IMR-90 (cell line): ENCODE results near the gene LATS2. TPM values are rescaled to one million over a fixed set of nuclear protein-coding genes. Genes with fewer than 3 reads are reported as not detected.
"Not testable (repeated sequence)": the region's sequence is repeated elsewhere in the genome, so short reads cannot be mapped to it uniquely, and the experiment has no call there.

Experiments
- ATAC-seq: fragments of 200-7000 bp; cut with Tn5 transposase; 2 replicates; pipeline ENCODE4 v1.9.1; 2020; ENCODE audit warnings: low read depth, mild to moderate bottlenecking, moderate library complexity
- BruUV-seq: library from RNA; stranded (reverse); fragments of 400-500 nt; replicated peaks from 2 replicates; lab custom pipeline; 2021; lab: Mats Ljungman, UMichigan
- CTCF ChIA-PET: fragments of 300-600 bp; formaldehyde crosslinking; extraction: SDS; loops from one replicate; lab custom pipeline; 2021; ENCODE audit warnings: antibody characterized with exemption; lab: Yijun Ruan, JAX
- POLR2A ChIA-PET: fragments of 300-600 bp; sonication (Branson Sonifier 250); formaldehyde crosslinking; loops from one replicate; lab custom pipeline; 2022; ENCODE audit warnings: antibody characterized with exemption; ENCODE audit not compliant: unreplicated experiment; lab: Charles Lee
- DNase-seq: peaks from one replicate; pipeline ENCODE4 v3.0.0; 2013
- H2AFZ ChIP-seq: replicated peaks from 2 replicates; pipeline ENCODE3; 2013; ENCODE audit warnings: low read length, mild to moderate bottlenecking; ENCODE audit not compliant: poor library complexity
- H2AK5ac ChIP-seq: 2 replicates; pipeline ENCODE4 v1.6.1; 2013; ENCODE audit warnings: low read depth, low read length, inconsistent platforms
- H2AK9ac ChIP-seq: replicated peaks from 2 replicates; pipeline ENCODE3; 2013; ENCODE audit warnings: mild to moderate bottlenecking, low read depth, low read length, moderate library complexity; ENCODE audit not compliant: poor library complexity
- H2BK120ac ChIP-seq: 2 replicates; pipeline ENCODE4 v1.6.1; 2013; ENCODE audit warnings: low read depth, low read length, inconsistent platforms
- H2BK15ac ChIP-seq: 3 replicates; pipeline ENCODE4 v1.6.1; 2013; ENCODE audit warnings: low read depth, low read length, inconsistent platforms
- H2BK20ac ChIP-seq: 2 replicates; pipeline ENCODE4 v1.6.1; 2013; ENCODE audit warnings: low read depth, mild to moderate bottlenecking, inconsistent platforms, low read length, moderate library complexity
- H2BK5ac ChIP-seq: 2 replicates; pipeline ENCODE4 v1.6.1; 2013; ENCODE audit warnings: mild to moderate bottlenecking, low read depth, low read length, inconsistent platforms; ENCODE audit not compliant: poor library complexity, severe bottlenecking
- H3K14ac ChIP-seq: replicated peaks from 2 replicates; pipeline ENCODE4 v1.6.1; 2013; ENCODE audit warnings: low read depth, low read length, inconsistent platforms
- H3K18ac ChIP-seq: 2 replicates; pipeline ENCODE4 v1.6.1; 2013; ENCODE audit warnings: low read depth, low read length, control low read depth
- H3K23ac ChIP-seq: 2 replicates; pipeline ENCODE4 v1.6.1; 2013; ENCODE audit warnings: low read depth, low read length, inconsistent platforms
- H3K27ac ChIP-seq: 2 replicates; pipeline ENCODE4 v1.5.1; 2013; ENCODE audit warnings: mild to moderate bottlenecking, control low read depth, low read length; ENCODE audit not compliant: insufficient read depth
- H3K27me3 ChIP-seq: 2 replicates; pipeline ENCODE4 v1.6.1; 2013; ENCODE audit warnings: low read length; ENCODE audit not compliant: control insufficient read depth, insufficient read depth
- H3K36me3 ChIP-seq: 2 replicates; pipeline ENCODE4 v1.6.1; 2013; ENCODE audit warnings: low read length, mixed read lengths; ENCODE audit not compliant: control insufficient read depth, insufficient read depth
- H3K4ac ChIP-seq: 2 replicates; pipeline ENCODE4 v1.6.1; 2013; ENCODE audit warnings: low read depth, low read length, inconsistent platforms
- H3K4me1 ChIP-seq: 2 replicates; pipeline ENCODE4 v1.6.1; 2013; ENCODE audit warnings: low read length, mixed read lengths; ENCODE audit not compliant: control insufficient read depth, insufficient read depth
- H3K4me2 ChIP-seq: 2 replicates; pipeline ENCODE4 v1.6.1; 2013; ENCODE audit warnings: low read depth, mild to moderate bottlenecking, control low read depth, low read length, moderate library complexity
- H3K4me3 ChIP-seq: 2 replicates; pipeline ENCODE4 v1.5.1; 2013; ENCODE audit warnings: low read depth, mild to moderate bottlenecking, control low read depth, low read length, moderate library complexity; ENCODE audit not compliant: insufficient read depth
- H3K56ac ChIP-seq: 2 replicates; pipeline ENCODE4 v1.6.1; 2013; ENCODE audit warnings: low read length, inconsistent platforms; ENCODE audit not compliant: insufficient read depth; ENCODE audit errors: extremely low read depth
- H3K79me1 ChIP-seq, 2 experiments: 2 replicates each; pipeline ENCODE4 v1.6.1; 2013; ENCODE audit warnings: low read length in 2 of 2, inconsistent platforms in 1 of 2, low read depth in 1 of 2
- H3K9ac ChIP-seq: 2 replicates; pipeline ENCODE4 v1.6.1; 2013; ENCODE audit warnings: low read depth, low read length, control low read depth
- H3K9me1 ChIP-seq: 2 replicates; pipeline ENCODE4 v1.6.1; 2013; ENCODE audit warnings: low read length, inconsistent platforms; ENCODE audit not compliant: insufficient read depth
- H3K9me3 ChIP-seq: 2 replicates; pipeline ENCODE4 v1.6.1; 2013; ENCODE audit warnings: low read length; ENCODE audit not compliant: control insufficient read depth, insufficient read depth
- H4K20me1 ChIP-seq: 2 replicates; pipeline ENCODE4 v1.6.1; 2013; ENCODE audit warnings: low read length, inconsistent platforms; ENCODE audit not compliant: insufficient read depth
- H4K5ac ChIP-seq: 2 replicates; pipeline ENCODE4 v1.6.1; 2013; ENCODE audit warnings: mild to moderate bottlenecking, low read depth, low read length, control low read depth
- H4K8ac ChIP-seq, 2 experiments: 2 replicates each; pipeline ENCODE4 v1.6.1; 2013; ENCODE audit warnings: low read depth in 2 of 2, low read length in 2 of 2, control low read depth in 1 of 2, inconsistent platforms in 1 of 2
- H4K91ac ChIP-seq: 2 replicates; pipeline ENCODE4 v1.6.1; 2013; ENCODE audit warnings: low read depth, low read length, inconsistent platforms; ENCODE audit not compliant: insufficient read depth
- WGBS, 2 experiments: methylation state at CpG; one replicate each; pipeline versions ENCODE4 v1.1.5 to v1.1.7; 2013; ENCODE audit warnings: missing lambda C conversion rate in 2 of 2; ENCODE audit not compliant: insufficient read length in 1 of 2; ENCODE audit errors: extremely low coverage in 2 of 2; 5-methylcytosine and 5-hydroxymethylcytosine counted together
- dilution Hi-C: fragments of 300-500 bp; cut with HindIII; formaldehyde crosslinking; loops from one replicate; pipeline ENCODE4 v1.14.3; 2018; ENCODE audit warnings: low sequenced_read_pairs; ENCODE audit not compliant: unreplicated experiment
- in situ Hi-C: fragments of 300-500 bp; cut with MboI; formaldehyde crosslinking; loops from 3 replicates; pipeline ENCODE4 v1.14.3; 2019; ENCODE audit warnings: low sequenced_read_pairs, inconsistent platforms, mixed read lengths
- intact Hi-C: fragments of 100-400 bp; cut with micrococcal nuclease; formaldehyde crosslinking; loops from 2 replicates; pipeline ENCODE4 v1.10.0; 2022
- polyA plus RNA-seq, 3 experiments: library from polyadenylated mRNA; depleted of rRNA; stranded (reverse); fragments of >200 nt; gene quantifications; 2 replicates each; pipeline ENCODE4 v1.2.3, GENCODE V29; 2012; ENCODE audit warnings: low replicate concordance in 1 of 3
- total RNA-seq: library from RNA; depleted of rRNA; stranded (reverse); fragments of >200 nt; gene quantifications from 2 replicates; pipeline ENCODE4 v1.2.3, GENCODE V29; 2012

The LATS2 gene
- total and polyA plus RNA-seq, 2 of the 4 experiments (the other 2 are of a cell fraction), result 12.7 to 22.4 TPM

DNA sequence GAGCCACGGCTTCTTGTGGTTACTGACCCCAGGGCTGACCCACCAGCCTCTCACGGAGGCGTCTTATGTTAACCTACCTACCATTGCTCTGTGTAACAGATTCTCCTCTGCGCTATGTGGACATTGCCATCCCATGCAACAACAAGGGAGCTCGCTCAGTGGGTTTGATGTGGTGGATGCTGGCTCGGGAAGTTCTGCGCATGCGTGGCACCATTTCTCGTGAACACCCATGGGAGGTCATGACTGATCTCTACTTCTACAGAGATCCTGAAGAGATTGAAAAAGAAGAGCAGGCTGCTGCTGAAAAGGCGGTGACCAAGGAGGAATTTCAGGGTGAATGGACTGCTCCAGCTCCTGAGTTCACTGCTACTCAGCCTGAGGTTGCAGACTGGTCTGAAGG, 99.7 kb downstream of the LATS2 start:
- not testable (repeated sequence) for H3K9ac ChIP-seq, ATAC-seq, H3K27ac ChIP-seq

More for the DNA sequence above, 99.7 kb downstream of the LATS2 start:
- DNase-seq, H3K4me2 ChIP-seq, dilution Hi-C loops, H3K4ac ChIP-seq, H3K9me1 ChIP-seq, H3K9me3 ChIP-seq, H4K91ac ChIP-seq, H3K18ac ChIP-seq, H4K5ac ChIP-seq, POLR2A ChIA-PET, H2AK9ac ChIP-seq, intact Hi-C loops, H3K27me3 ChIP-seq, H2BK5ac ChIP-seq, H3K79me1 ChIP-seq, H2BK120ac ChIP-seq, H3K4me3 ChIP-seq, H4K20me1 ChIP-seq, H2BK15ac ChIP-seq, H4K8ac ChIP-seq, H2BK20ac ChIP-seq, CTCF ChIA-PET, H2AK5ac ChIP-seq, in situ Hi-C loops, H3K36me3 ChIP-seq, H3K4me1 ChIP-seq, H3K56ac ChIP-seq, H3K23ac ChIP-seq, H3K14ac ChIP-seq, BruUV-seq, H2AFZ ChIP-seq: not testable (repeated sequence)
- WGBS, 2 experiments, result no CpG with 5 or more reads among the region's 10 CpGs
